ENCODE data around the gene DOCK6.
"Not testable (repeated sequence)": the region's sequence is repeated elsewhere in the genome, so short reads cannot be mapped to it uniquely, and the experiment has no call there.

The DOCK6 gene

DNA sequence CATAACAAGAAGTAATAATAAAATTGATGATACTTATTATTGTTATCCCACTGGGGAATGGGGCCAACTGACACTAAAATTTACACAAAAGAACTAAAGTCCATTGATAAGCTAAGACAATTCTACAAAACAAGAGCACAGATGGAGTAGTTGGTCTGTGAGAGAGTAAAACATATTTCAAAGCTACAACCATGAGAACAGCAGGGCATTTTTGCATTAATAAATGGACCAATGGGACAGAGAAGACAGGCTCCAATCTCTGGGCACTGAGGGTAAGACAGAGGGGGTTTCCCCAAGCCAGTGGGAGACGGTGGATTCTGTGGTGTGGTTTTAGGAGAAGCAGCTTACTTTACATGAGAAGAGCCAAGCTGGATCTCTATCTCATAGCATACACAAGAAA lies 79.3 kb downstream of the DOCK6 start:
- Histone ChIP-seq H3K36me3 (peaks cover 35 to 60% (median 36%) of the 10 kb centered on the region in 3 donors), H3K4me3 (no peak overlapping the region), H3K4me1 (peaks cover 4 to 98% (median 68%) of the 10 kb centered on the region in 4 donors), H3K27me3 (no peaks in the 10 kb centered on the region), H3K27ac (peak overlapping the region; percentile 94 to 98), H3K9me3 (no peaks in the 10 kb centered on the region)
- DNase-seq: no peak
- TF ChIP-seq, protein P1, sequence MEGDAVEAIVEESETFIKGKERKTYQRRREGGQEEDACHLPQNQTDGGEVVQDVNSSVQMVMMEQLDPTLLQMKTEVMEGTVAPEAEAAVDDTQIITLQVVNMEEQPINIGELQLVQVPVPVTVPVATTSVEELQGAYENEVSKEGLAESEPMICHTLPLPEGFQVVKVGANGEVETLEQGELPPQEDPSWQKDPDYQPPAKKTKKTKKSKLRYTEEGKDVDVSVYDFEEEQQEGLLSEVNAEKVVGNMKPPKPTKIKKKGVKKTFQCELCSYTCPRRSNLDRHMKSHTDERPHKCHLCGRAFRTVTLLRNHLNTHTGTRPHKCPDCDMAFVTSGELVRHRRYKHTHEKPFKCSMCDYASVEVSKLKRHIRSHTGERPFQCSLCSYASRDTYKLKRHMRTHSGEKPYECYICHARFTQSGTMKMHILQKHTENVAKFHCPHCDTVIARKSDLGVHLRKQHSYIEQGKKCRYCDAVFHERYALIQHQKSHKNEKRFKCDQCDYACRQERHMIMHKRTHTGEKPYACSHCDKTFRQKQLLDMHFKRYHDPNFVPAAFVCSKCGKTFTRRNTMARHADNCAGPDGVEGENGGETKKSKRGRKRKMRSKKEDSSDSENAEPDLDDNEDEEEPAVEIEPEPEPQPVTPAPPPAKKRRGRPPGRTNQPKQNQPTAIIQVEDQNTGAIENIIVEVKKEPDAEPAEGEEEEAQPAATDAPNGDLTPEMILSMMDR (IDR thresholded peaks at IDR 0.05): no peak
- intact Hi-C loops (cut with DNase I; ENCODE audit: low total_unique reads): no loop called here

DNA sequence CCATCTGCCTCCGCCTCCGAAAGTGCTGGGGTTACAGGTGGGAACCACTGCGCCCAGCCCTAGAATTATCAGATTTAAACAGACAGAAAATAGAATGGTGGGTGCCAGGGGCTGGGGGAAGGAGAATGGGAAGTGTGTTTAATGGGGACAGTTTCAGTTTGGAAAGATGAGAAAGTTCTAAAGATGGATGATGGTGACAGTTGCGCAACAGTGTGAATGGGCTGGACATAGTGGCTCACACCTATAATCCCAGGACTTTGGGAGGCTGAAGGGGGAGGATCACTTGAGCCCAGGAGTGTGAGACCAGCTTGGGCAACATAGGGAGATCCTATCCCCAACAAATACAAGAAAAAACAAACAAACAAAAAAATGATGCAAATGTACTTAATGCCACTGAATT lies 80.8 kb downstream of the DOCK6 start:
- Histone ChIP-seq H3K36me3 (peaks cover 42 to 62% (median 47%) of the 10 kb centered on the region in 3 donors), H3K27me3 (no peaks in the 10 kb centered on the region), H3K27ac (peak overlapping the region; percentile 94 to 98), H3K4me3 (no peak overlapping the region), H3K4me1 (peaks cover 4 to 83% (median 56%) of the 10 kb centered on the region in 4 donors), H3K9me3 (no peaks in the 10 kb centered on the region)
- intact Hi-C loops (cut with DNase I; ENCODE audit: low total_unique reads): no loop called here
- TF ChIP-seq, protein P1 (IDR thresholded peaks at IDR 0.05): no peak
- DNase-seq: no peak

DNA sequence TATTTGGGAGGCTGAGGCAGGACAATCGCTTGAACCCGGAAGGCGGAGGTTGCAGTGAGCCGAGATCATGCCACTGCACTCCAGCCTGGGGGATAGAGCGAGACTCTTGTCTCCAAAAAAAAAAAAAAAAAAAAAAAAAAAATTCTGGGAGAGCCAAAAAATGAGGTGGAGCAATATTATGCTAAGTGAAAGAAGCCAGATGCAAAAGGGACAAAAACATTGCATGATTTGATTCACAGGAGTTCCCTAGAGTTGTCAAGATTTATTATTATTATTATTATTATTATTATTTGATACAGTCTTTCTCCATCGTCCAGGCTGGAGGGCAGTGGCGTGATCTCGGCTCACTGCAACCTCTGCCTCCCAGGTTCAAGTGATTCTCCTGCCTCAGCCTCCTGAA lies 81.3 kb downstream of the DOCK6 start:
- not testable (repeated sequence) for DNase-seq
- H3K36me3 ChIP-seq: peaks cover 42 to 62% (median 47%) of the 10 kb centered on the region in 3 donors

DNA sequence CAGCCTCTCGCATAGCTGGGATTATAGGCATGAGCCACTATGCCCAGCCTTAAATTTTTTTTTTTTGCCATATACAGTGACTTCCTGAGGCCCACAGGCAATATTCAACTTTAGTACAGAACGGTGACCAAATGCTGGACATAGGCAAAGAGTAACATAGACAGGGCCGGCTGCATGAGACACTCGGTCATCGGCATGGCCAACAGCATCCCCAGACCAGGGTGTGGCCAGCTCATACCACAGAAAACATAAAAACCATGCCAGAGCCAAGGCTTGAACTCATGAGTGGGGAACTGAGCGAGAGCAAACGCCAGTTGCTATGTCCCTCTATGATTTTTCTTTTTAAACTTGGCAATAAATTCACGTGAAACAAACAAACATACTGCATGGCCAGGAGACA lies 82.0 kb downstream of the DOCK6 start:
- Histone ChIP-seq H3K9me3 (no peaks in the 10 kb centered on the region), H3K36me3 (peaks cover 44 to 62% (median 51%) of the 10 kb centered on the region in 3 donors), H3K27ac (peak overlapping the region; percentile 67 to 98), H3K27me3 (no peaks in the 10 kb centered on the region), H3K4me3 (no peak overlapping the region), H3K4me1 (peaks cover 4 to 72% (median 46%) of the 10 kb centered on the region in 4 donors)
- DNase-seq: no peak
- TF ChIP-seq, protein P1 (IDR thresholded peaks at IDR 0.05): no peak
- intact Hi-C loops (cut with DNase I; ENCODE audit: low total_unique reads): no loop called here

More for the DNA sequence above, 81.3 kb downstream of the DOCK6 start:
- intact Hi-C loops (cut with DNase I; ENCODE audit: low total_unique reads); H3K4me3 ChIP-seq; H3K27me3 ChIP-seq; H3K9me3 ChIP-seq: not testable (repeated sequence)
- peak overlapping the region; percentile 94 to 98 for H3K27ac ChIP-seq
- peaks cover 4 to 78% (median 52%) of the 10 kb centered on the region in 4 donors for H3K4me1 ChIP-seq

DNA sequence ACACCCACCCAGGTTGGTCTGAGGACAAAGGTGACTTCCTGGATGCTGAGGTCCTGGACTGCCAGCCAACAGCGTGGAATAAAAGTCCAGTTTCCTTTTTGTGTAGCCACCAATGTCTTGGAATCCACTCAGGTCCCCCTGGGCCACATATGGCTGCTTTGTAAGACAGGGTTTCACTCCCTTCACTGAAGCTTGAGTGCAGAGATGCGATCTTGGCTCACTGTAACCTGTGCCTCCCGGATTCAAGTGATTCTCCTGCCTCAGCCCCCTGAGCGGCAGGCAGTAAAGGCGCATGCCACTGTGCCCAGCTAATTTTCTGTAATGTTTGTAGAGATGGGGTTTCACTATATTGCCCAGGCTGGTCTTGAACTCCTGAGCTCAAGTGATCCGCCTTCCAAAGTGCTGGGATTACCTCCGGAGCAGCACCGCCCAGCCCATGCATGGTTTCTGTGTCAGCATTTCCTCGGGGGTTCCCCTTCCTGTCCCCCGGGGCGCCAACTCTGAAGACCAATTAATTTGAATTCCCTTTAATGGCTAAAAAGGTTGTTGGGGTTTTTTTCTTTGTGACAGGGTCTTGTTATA lies 82.5 kb downstream of the DOCK6 start:
- Histone ChIP-seq H3K4me3 (peak overlapping the region in 1 of 2 donors; percentile 5), H3K27me3 (no peaks in the 10 kb centered on the region), H3K27ac (peak overlapping the region; percentile 67 to 98), H3K4me1 (peaks cover 4 to 67% (median 40%) of the 10 kb centered on the region in 4 donors), H3K36me3 (peaks cover 44 to 62% (median 51%) of the 10 kb centered on the region in 3 donors), H3K9me3 (no peaks in the 10 kb centered on the region)
- DNase-seq: no peak
- intact Hi-C loops (cut with DNase I; ENCODE audit: low total_unique reads): no loop called here
- TF ChIP-seq, protein P1 (IDR thresholded peaks at IDR 0.05): no peak

DNA sequence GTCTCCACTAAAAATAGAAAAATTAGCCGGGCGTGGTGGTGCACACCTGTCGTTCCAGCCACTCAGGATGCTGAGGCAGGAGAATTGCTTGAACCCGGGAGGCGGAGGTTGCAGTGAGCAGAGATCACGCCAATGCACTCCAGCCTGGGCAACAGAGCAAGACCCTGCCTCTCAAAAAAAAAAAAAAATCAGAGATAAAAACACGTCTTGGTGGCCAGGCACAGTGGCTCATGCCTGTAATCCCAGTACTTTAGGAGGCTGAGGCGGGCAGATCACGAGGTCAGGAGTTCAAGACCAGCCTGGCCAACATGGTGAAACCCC lies 83.2 kb downstream of the DOCK6 start:
- H3K27me3 ChIP-seq; H3K9me3 ChIP-seq; intact Hi-C loops (cut with DNase I; ENCODE audit: low total_unique reads); H3K4me3 ChIP-seq; DNase-seq: not testable (repeated sequence)
- Histone ChIP-seq H3K27ac (peak overlapping the region; percentile 67 to 98), H3K4me1 (peaks cover 4 to 59% (median 35%) of the 10 kb centered on the region in 4 donors), H3K36me3 (peaks cover 49 to 63% (median 57%) of the 10 kb centered on the region in 3 donors)
